ENCODE data around the gene ARHGAP33.
"Not testable (repeated sequence)": the region's sequence is repeated elsewhere in the genome, so short reads cannot be mapped to it uniquely, and the experiment has no call there.

Gene ARHGAP33

GRCh38 chr19:35790981-35791813 is 15.8 kb downstream of the ARHGAP33 start:
- DNase-seq (ENCODE audit: insufficient read length, low spot score), result no peak
- FAIRE-seq, result no peak

- FAIRE-seq (no peak), DNase-seq (ENCODE audit: insufficient read length, low spot score) (no peak)
Measured at GRCh38 chr19:35791814-35792279, 16.5 kb downstream of the ARHGAP33 start.

GRCh38 chr19:35792312-35792711 is 16.9 kb downstream of the ARHGAP33 start:
- no peak for FAIRE-seq
- no peak for DNase-seq (ENCODE audit: insufficient read length, low spot score)

- FAIRE-seq (no peak), DNase-seq (ENCODE audit: insufficient read length, low spot score) (no peak)
Measured at GRCh38 chr19:35792888-35793287, 17.5 kb downstream of the ARHGAP33 start.

- FAIRE-seq, result no peak
- no peak for DNase-seq (ENCODE audit: insufficient read length, low spot score)
Measured at GRCh38 chr19:35793381-35794165, 18.2 kb downstream of the ARHGAP33 start.

GRCh38 chr19:35795564-35795963 is 20.2 kb downstream of the ARHGAP33 start:
- not testable (repeated sequence) for DNase-seq (ENCODE audit: insufficient read length, low spot score); FAIRE-seq

- DNase-seq (ENCODE audit: insufficient read length, low spot score), result no peak
- FAIRE-seq, result no peak
Measured at GRCh38 chr19:35796645-35797542, 21.5 kb downstream of the ARHGAP33 start.

GRCh38 chr19:35797663-35798062 is 22.3 kb downstream of the ARHGAP33 start:
- no peak for FAIRE-seq
- DNase-seq (ENCODE audit: insufficient read length, low spot score), result no peak

- no peak for DNase-seq (ENCODE audit: insufficient read length, low spot score)
- FAIRE-seq, result no peak
Measured at GRCh38 chr19:35801828-35802227, 26.5 kb downstream of the ARHGAP33 start.

- DNase-seq (ENCODE audit: insufficient read length, low spot score), result no peak
- no peak for FAIRE-seq
Measured at GRCh38 chr19:35805526-35806102, 30.2 kb downstream of the ARHGAP33 start.

- FAIRE-seq (no peak), DNase-seq (ENCODE audit: insufficient read length, low spot score) (no peak)
Measured at GRCh38 chr19:35806597-35806996, 31.2 kb downstream of the ARHGAP33 start.

- DNase-seq (ENCODE audit: insufficient read length, low spot score) (no peak), FAIRE-seq (no peak)
Measured at GRCh38 chr19:35807633-35808032, 32.3 kb downstream of the ARHGAP33 start.

- DNase-seq (ENCODE audit: insufficient read length, low spot score) (no peak), FAIRE-seq (no peak)
Measured at GRCh38 chr19:35811317-35812219, 36.2 kb downstream of the ARHGAP33 start.

GRCh38 chr19:35812220-35813042 is 37.1 kb downstream of the ARHGAP33 start, which contains the start of gene PRODH2:
TSS of gene PRODH2 (minus strand) at chr19:35812845. CDS start at chr19:35812805, 40 bp downstream.
- DNase-seq (ENCODE audit: insufficient read length, low spot score), result no peak
- FAIRE-seq, result no peak

GRCh38 chr19:35813043-35813890 is 37.9 kb downstream of the ARHGAP33 start:
- no peak for FAIRE-seq
- no peak for DNase-seq (ENCODE audit: insufficient read length, low spot score)

- no peak for DNase-seq (ENCODE audit: insufficient read length, low spot score)
- FAIRE-seq, result no peak
Measured at GRCh38 chr19:35816262-35816661, 40.9 kb downstream of the ARHGAP33 start.

- no peak for FAIRE-seq
- DNase-seq (ENCODE audit: insufficient read length, low spot score), result no peak
Measured at GRCh38 chr19:35816846-35817245, 41.5 kb downstream of the ARHGAP33 start.
